ENCODE measurements around the gene GSC2.

GSC2 gene

GRCh38 chr22:19180740-19181410 is 30.8 kb upstream of the GSC2 start:
- no peak overlapping the region for H3K4me3 ChIP-seq (ENCODE audit: low read length)
- no peak for DNase-seq (ENCODE audit: low read depth)
- no peak for TF ChIP-seq CTCF (conservative IDR thresholded peaks at IDR 0.05; ENCODE audit: low read depth, low read length)

- H3K4me3 ChIP-seq (ENCODE audit: low read length): no peak overlapping the region
- no peak for DNase-seq (ENCODE audit: low read depth)
- no peak for TF ChIP-seq CTCF (conservative IDR thresholded peaks at IDR 0.05; ENCODE audit: low read depth, low read length)
These were observed 30.1 kb upstream of the GSC2 start for GRCh38 chr22:19180234-19180633.

GRCh38 chr22:19179497-19180048 is 29.5 kb upstream of the GSC2 start:
- TF ChIP-seq CTCF (conservative IDR thresholded peaks at IDR 0.05; ENCODE audit: low read depth, low read length): peak; percentile 77
- DNase-seq (ENCODE audit: low read depth): peak; percentile 51
- peak overlapping the region; percentile 56 for H3K4me3 ChIP-seq (ENCODE audit: low read length)

GRCh38 chr22:19178657-19179496 is 28.8 kb upstream of the GSC2 start, which contains the start of gene SLC25A1:
Gene SLC25A1, minus strand, starts transcription at chr22:19178736. Its CDS starts 63 bp downstream, at chr22:19178673.
- no peak for TF ChIP-seq CTCF (conservative IDR thresholded peaks at IDR 0.05; ENCODE audit: low read depth, low read length)
- no peak for DNase-seq (ENCODE audit: low read depth)
- peak within 1 kb of the TSS; percentile 56 for H3K4me3 ChIP-seq (ENCODE audit: low read length)

GRCh38 chr22:19178065-19178656 is 28.1 kb upstream of the GSC2 start:
- H3K4me3 ChIP-seq (ENCODE audit: low read length): peak overlapping the region; percentile 55
- no peak for DNase-seq (ENCODE audit: low read depth)
- no peak for TF ChIP-seq CTCF (conservative IDR thresholded peaks at IDR 0.05; ENCODE audit: low read depth, low read length)

GRCh38 chr22:19177164-19178064 is 27.3 kb upstream of the GSC2 start:
- TF ChIP-seq CTCF (conservative IDR thresholded peaks at IDR 0.05; ENCODE audit: low read depth, low read length): no peak
- H3K4me3 ChIP-seq (ENCODE audit: low read length): peak overlapping the region; percentile 55
- no peak for DNase-seq (ENCODE audit: low read depth)
